Endothelial cell of umbilical vein (primary cell): ENCODE results near the gene CNN2. TPM values are rescaled to one million over a fixed set of nuclear protein-coding genes. Genes with fewer than 3 reads are reported as not detected.

Experiments used
- BruUV-seq: library from RNA; stranded (reverse); fragments of 400-500 nt; replicated peaks from 2 replicates; lab custom pipeline; 2021; lab: Mats Ljungman, UMichigan
- CTCF ChIA-PET: fragments of 300-600, 350-600 bp; sonication (Branson Sonifier 250); formaldehyde crosslinking; loops from one replicate; lab custom pipeline; 2021; ENCODE audit warnings: antibody characterized with exemption, inconsistent platforms; lab: Charles Lee
- POLR2A ChIA-PET: fragments of 300-600, 350-600 bp; sonication (Branson Sonifier 250); formaldehyde crosslinking; loops from one replicate; lab custom pipeline; 2021; ENCODE audit warnings: antibody characterized with exemption, inconsistent platforms; lab: Charles Lee
- DNase-seq: peaks from one replicate; pipeline ENCODE4 v3.0.0-alpha.2; 2011; ENCODE audit warnings: low read depth, low spot score
- FAIRE-seq: peaks from 2 replicates; lab custom pipeline; 2011; peaks lifted over from hg19 to GRCh38; lab: Jason Lieb, UNC
- H2AFZ ChIP-seq: 2 replicates; pipeline ENCODE4 v1.6.0; 2012; ENCODE audit warnings: low read depth, low read length, control low read depth, inconsistent platforms
- H3K27ac ChIP-seq: 2 replicates; pipeline ENCODE4 v1.5.1; 2011; ENCODE audit warnings: low read depth, mild to moderate bottlenecking, control low read depth, low read length, moderate library complexity; ENCODE audit not compliant: insufficient read depth
- H3K27me3 ChIP-seq, 2 experiments: 2 replicates each; pipeline versions ENCODE4 v1.6.0 to v1.6.1; 2011; ENCODE audit warnings: low read length in 2 of 2, mixed read lengths in 1 of 2; ENCODE audit not compliant: control insufficient read depth in 2 of 2, insufficient read depth in 2 of 2
- H3K36me3 ChIP-seq, 2 experiments: 2 replicates in 1 of 2; 3 replicates in 1 of 2; pipeline ENCODE4 v1.5.1; 2011; ENCODE audit warnings: low read length in 2 of 2, mild to moderate bottlenecking in 1 of 2, moderate library complexity in 1 of 2; ENCODE audit not compliant: control insufficient read depth in 2 of 2, insufficient read depth in 2 of 2; ENCODE audit errors: extremely low read depth in 1 of 2
- H3K4me1 ChIP-seq: 3 replicates; pipeline ENCODE4 v1.5.1; 2011; ENCODE audit warnings: mild to moderate bottlenecking, low read length; ENCODE audit not compliant: control insufficient read depth, insufficient read depth; ENCODE audit errors: extremely low read depth
- H3K4me2 ChIP-seq: 2 replicates; pipeline ENCODE4 v1.6.1; 2011; ENCODE audit warnings: low read length, control low read depth, mixed read lengths; ENCODE audit not compliant: insufficient read depth
- H3K4me3 ChIP-seq, 3 experiments: fragments of 200-600 bp in 1 of 3; sonication (generic), shearing (Covaris generic) in 1 of 3; replicated peaks in 1 of 3; 2 replicates each; pipeline ENCODE4 v1.5.1; 2011 to 2016; ENCODE audit warnings: control low read depth in 3 of 3, low read length in 3 of 3, mild to moderate bottlenecking in 2 of 3, inconsistent platforms in 1 of 3, low read depth in 1 of 3, moderate library complexity in 1 of 3; ENCODE audit not compliant: insufficient read depth in 1 of 3
- H3K79me2 ChIP-seq: 2 replicates; pipeline ENCODE4 v1.6.0; 2012; ENCODE audit warnings: low read length, inconsistent platforms; ENCODE audit not compliant: control insufficient read depth, insufficient read depth
- H3K9ac ChIP-seq: replicated peaks from 2 replicates; pipeline ENCODE3; 2011; ENCODE audit warnings: low read length, control low read depth; ENCODE audit not compliant: insufficient read depth; ENCODE audit errors: extremely low read depth
- H3K9me1 ChIP-seq: replicated peaks from 3 replicates; pipeline ENCODE4 v1.6.0; 2011; ENCODE audit warnings: mild to moderate bottlenecking, low read length; ENCODE audit not compliant: control insufficient read depth, insufficient read depth; ENCODE audit errors: extremely low read depth
- H3K9me3 ChIP-seq: replicated peaks from 2 replicates; pipeline ENCODE4 v1.5.1; 2012; ENCODE audit warnings: low read length, inconsistent platforms; ENCODE audit not compliant: control insufficient read depth, insufficient read depth
- H4K20me1 ChIP-seq: replicated peaks from 2 replicates; pipeline ENCODE3; 2011; ENCODE audit warnings: mild to moderate bottlenecking, low read length; ENCODE audit not compliant: control insufficient read depth, insufficient read depth; ENCODE audit errors: extremely low read depth
- CTCF ChIP-seq, 2 donors: IDR thresholded peaks; 1 replicate in 1 of 2; 2 replicates in 1 of 2; pipeline ENCODE4 v1.5.1; 2011; ENCODE audit warnings: low read length in 2 of 2, mild to moderate bottlenecking in 2 of 2, moderate library complexity in 2 of 2, control low read depth in 1 of 2, inconsistent platforms in 1 of 2, low read depth in 1 of 2; ENCODE audit not compliant: insufficient read depth in 1 of 2; ENCODE audit errors: extremely low read depth in 1 of 2
- EZH2 ChIP-seq: IDR thresholded peaks from 2 replicates; pipeline ENCODE4 v1.6.1; 2012; ENCODE audit warnings: borderline replicate concordance, low read depth, mild to moderate bottlenecking, moderate library complexity, low read length, inconsistent platforms; ENCODE audit not compliant: severe bottlenecking
- FOS ChIP-seq: IDR thresholded peaks from 2 replicates; pipeline ENCODE4 v1.6.1; 2011; ENCODE audit warnings: mild to moderate bottlenecking, low read length, moderate library complexity, borderline replicate concordance; ENCODE audit not compliant: insufficient read depth
- GATA2 ChIP-seq: IDR thresholded peaks from 2 replicates; pipeline ENCODE4 v1.7.0; 2011; ENCODE audit warnings: low read depth, mild to moderate bottlenecking, moderate library complexity, mixed read lengths, low read length; ENCODE audit not compliant: insufficient read length, insufficient read depth
- JUN ChIP-seq: IDR thresholded peaks from 2 replicates; pipeline ENCODE4 v1.6.1; 2011; ENCODE audit warnings: borderline replicate concordance, low read depth; ENCODE audit not compliant: insufficient read length, insufficient read depth
- MAX ChIP-seq: IDR thresholded peaks from 2 replicates; pipeline ENCODE4 v1.6.1; 2011; ENCODE audit not compliant: insufficient read depth, insufficient read length
- MYC ChIP-seq: IDR thresholded peaks from one replicate; pipeline ENCODE4 v1.6.1; 2011; ENCODE audit warnings: mild to moderate bottlenecking, low read depth, low read length
- POLR2A ChIP-seq: IDR thresholded peaks from 2 replicates; pipeline ENCODE4 v1.6.1; 2012; ENCODE audit warnings: low read depth, mild to moderate bottlenecking, control low read depth, low read length
- POLR2AphosphoS5 ChIP-seq: IDR thresholded peaks from 2 replicates; pipeline ENCODE4 v1.6.1; 2012; ENCODE audit warnings: low read depth, mild to moderate bottlenecking, control low read depth, low read length, moderate library complexity; ENCODE audit not compliant: insufficient read depth
- dilution Hi-C: fragments of 300-500 bp; cut with MboI; formaldehyde crosslinking; loops from one replicate; pipeline ENCODE4 v1.15.0; 2019; ENCODE audit warnings: low sequenced_read_pairs; ENCODE audit not compliant: extremely low pct_ligation_motif_present
- intact Hi-C: fragments of 100-400 bp; cut with micrococcal nuclease; formaldehyde crosslinking; loops from one replicate; pipeline ENCODE4 v1.10.0; 2022
- polyA plus RNA-seq, 4 experiments: library from polyadenylated mRNA; depleted of rRNA in 3 of 4; stranded (reverse) in 3 of 4; unstranded in 1 of 4; fragments of >200 nt; gene quantifications; 2 replicates each; pipeline versions ENCODE4 v1.2.1 to v1.2.3, GENCODE V29; 2011 to 2012; ENCODE audit warnings: missing spikeins in 1 of 4
- total RNA-seq: library from RNA; stranded (reverse); gene quantifications from 2 replicates; pipeline ENCODE4 v1.2.3, GENCODE V29; 2021

Gene CNN2
- total and polyA plus RNA-seq, 2 donors (not counting 3 experiments of a cell fraction or from before 2014, with no cell fraction given), result 207 to 286 TPM

GRCh38 chr19:992670-993055 lies 33.7 kb upstream of the CNN2 start:
- dilution Hi-C loops, result no loop called here
- H3K9ac ChIP-seq, result no peak overlapping the region
- peaks cover 0 to 9% of the 10 kb centered on the region in 2 experiments for H3K36me3 ChIP-seq
- no peaks in the 10 kb centered on the region for H3K9me1 ChIP-seq
- no peak overlapping the region for H3K4me3 ChIP-seq
- DNase-seq (no peak), FAIRE-seq (no peak)
- intact Hi-C loops, result no loop called here
- no TSS peak for BruUV-seq
- H3K27ac ChIP-seq, result no peak overlapping the region
- POLR2A ChIA-PET, result no interaction called here
- no peak overlapping the region for H3K4me2 ChIP-seq
- H3K9me3 ChIP-seq, result no peaks in the 10 kb centered on the region
- H3K79me2 ChIP-seq, result no peaks in the 10 kb centered on the region
- CTCF ChIA-PET, result interaction anchor here (0.7 kb wide), 1 partner anchor 8 kb away, joined by 4 read pairs; the partner anchor contains the start of gene WDR18
- no peaks in the 10 kb centered on the region for H3K4me1 ChIP-seq
- H4K20me1 ChIP-seq, result no peaks in the 10 kb centered on the region
- peaks cover 6 to 16% of the 10 kb centered on the region in 2 experiments for H3K27me3 ChIP-seq
- no peak overlapping the region for H2AFZ ChIP-seq
- no peak for TF ChIP-seq MAX
- TF ChIP-seq FOS, result no peak

- no TSS peak for BruUV-seq
- dilution Hi-C loops, result no loop called here
- Histone ChIP-seq H2AFZ (no peak overlapping the region), H3K27ac (no peak overlapping the region), H3K4me1 (no peaks in the 10 kb centered on the region), H3K9me1 (no peaks in the 10 kb centered on the region), H3K27me3 (peaks cover 11 to 19% of the 10 kb centered on the region in 2 experiments), H3K9ac (no peak overlapping the region), H3K79me2 (no peaks in the 10 kb centered on the region), H3K36me3 (peaks cover 0 to 6% of the 10 kb centered on the region in 2 experiments), H4K20me1 (no peaks in the 10 kb centered on the region), H3K9me3 (no peaks in the 10 kb centered on the region), H3K4me3 (no peak overlapping the region), H3K4me2 (no peak overlapping the region)
- no peak for FAIRE-seq
- CTCF ChIA-PET, result no interaction called here
- no peak for DNase-seq
- POLR2A ChIA-PET, result no interaction called here
- intact Hi-C loops, result no loop called here
- TF ChIP-seq GATA2 (no peak), EZH2 (no peak), POLR2A (no peak), MAX (no peak), CTCF (IDR thresholded peaks at IDR 0.05; ENCODE audit: extremely low read depth in 1 of 2, insufficient read depth in 1 of 2, low read depth in 1 of 2, low read length in 2 of 2) (no peak), MYC (no peak), POLR2AphosphoS5 (no peak), FOS (no peak), JUN (no peak)
Measured at GRCh38 chr19:993361-993830, 33.0 kb upstream of the CNN2 start.
